Fibroblast of mammary gland (primary cell): ENCODE results near the gene HOXA13.

Experiments used
- DNase-seq: peaks from one replicate; pipeline ENCODE4 v3.0.0-alpha.2; 2010; ENCODE audit warnings: low read depth
- H3K4me3 ChIP-seq: 2 replicates; pipeline ENCODE4 v1.5.1; 2011; ENCODE audit warnings: low read depth, mild to moderate bottlenecking, low read length, moderate library complexity; ENCODE audit not compliant: control insufficient read depth
- TF ChIP-seq, protein P1 (sequence below): conservative IDR thresholded peaks from 2 replicates; pipeline ENCODE4 v1.5.1; 2011; ENCODE audit warnings: low read depth, low read length, inconsistent platforms; ENCODE audit not compliant: control insufficient read depth, insufficient read depth

Gene HOXA13

GRCh38 chr7:27220440-27220955 is 20.6 kb upstream of the HOXA13 start:
- no peak for DNase-seq
- TF ChIP-seq, protein P1, sequence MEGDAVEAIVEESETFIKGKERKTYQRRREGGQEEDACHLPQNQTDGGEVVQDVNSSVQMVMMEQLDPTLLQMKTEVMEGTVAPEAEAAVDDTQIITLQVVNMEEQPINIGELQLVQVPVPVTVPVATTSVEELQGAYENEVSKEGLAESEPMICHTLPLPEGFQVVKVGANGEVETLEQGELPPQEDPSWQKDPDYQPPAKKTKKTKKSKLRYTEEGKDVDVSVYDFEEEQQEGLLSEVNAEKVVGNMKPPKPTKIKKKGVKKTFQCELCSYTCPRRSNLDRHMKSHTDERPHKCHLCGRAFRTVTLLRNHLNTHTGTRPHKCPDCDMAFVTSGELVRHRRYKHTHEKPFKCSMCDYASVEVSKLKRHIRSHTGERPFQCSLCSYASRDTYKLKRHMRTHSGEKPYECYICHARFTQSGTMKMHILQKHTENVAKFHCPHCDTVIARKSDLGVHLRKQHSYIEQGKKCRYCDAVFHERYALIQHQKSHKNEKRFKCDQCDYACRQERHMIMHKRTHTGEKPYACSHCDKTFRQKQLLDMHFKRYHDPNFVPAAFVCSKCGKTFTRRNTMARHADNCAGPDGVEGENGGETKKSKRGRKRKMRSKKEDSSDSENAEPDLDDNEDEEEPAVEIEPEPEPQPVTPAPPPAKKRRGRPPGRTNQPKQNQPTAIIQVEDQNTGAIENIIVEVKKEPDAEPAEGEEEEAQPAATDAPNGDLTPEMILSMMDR: no peak
- no peak overlapping the region for H3K4me3 ChIP-seq

- DNase-seq: no peak
- H3K4me3 ChIP-seq: no peak overlapping the region
- TF ChIP-seq, protein P1: no peak
These were observed 19.9 kb upstream of the HOXA13 start for GRCh38 chr7:27219821-27220220.

- DNase-seq: no peak
- TF ChIP-seq, protein P1: no peak
- H3K4me3 ChIP-seq: no peak overlapping the region
These were observed 18.1 kb upstream of the HOXA13 start for GRCh38 chr7:27217951-27218350.

DNA sequence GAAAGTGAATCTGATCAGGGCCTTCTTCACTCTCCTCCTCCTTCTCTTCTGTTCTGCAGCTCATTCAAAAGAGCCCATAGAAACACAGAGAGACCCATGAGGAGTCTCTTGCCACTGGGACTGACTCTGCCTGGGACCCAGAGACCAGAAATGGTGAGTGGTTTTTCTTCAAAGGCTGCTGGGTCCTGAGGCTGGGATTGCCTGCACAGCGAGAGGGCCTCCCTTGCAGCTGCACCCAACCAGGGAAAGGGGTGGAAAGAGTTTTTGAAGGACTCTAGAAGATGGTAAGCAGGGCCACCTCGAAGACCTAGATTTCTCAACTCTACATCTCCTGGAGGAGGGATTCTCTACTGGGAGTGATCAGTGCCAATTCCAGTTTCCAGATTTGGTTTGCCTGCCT is 15.5 kb upstream of the HOXA13 start:
- TF ChIP-seq, protein P1: no peak
- DNase-seq: no peak
- no peak overlapping the region for H3K4me3 ChIP-seq

DNA sequence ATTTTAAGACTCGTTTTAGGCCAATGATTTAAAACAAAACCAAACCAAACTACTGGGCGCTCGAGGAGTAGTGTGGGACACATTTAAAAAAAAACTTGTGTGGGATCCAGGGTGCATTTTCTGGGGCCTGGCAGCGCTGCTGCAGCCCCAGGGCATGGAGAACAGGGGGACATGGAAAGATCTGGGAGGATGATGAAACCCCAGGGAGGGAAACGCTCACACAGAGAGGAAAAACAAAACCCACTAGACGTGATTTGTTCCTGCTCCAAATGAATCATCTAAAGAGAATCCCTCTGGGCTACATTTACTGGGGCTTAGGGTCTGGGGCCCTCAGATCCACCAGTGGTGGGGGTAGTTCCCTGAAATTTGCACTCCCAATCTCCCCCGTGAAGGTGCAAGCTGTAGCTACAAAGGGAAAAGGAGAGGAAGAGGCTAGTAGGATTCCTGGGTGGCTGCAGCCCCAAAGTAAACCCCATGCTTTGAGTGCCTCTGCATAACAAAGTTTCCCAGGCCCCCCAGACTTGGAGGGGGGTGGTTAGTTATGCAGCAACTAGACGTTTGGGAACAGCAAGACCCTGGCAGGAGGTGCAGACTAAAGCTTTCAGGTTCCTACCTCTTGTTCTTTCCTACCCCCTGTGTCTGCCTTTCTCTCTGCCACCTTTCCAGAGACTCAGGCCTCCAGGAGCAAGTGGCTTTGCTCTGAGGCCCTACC is 14.5 kb upstream of the HOXA13 start:
- TF ChIP-seq, protein P1: no peak
- DNase-seq: no peak
- H3K4me3 ChIP-seq: no peak overlapping the region

GRCh38 chr7:27213433-27214238 is 13.7 kb upstream of the HOXA13 start:
- TF ChIP-seq, protein P1: no peak
- no peak overlapping the region for H3K4me3 ChIP-seq
- DNase-seq: no peak
